K562 (cell line): ENCODE data around the gene HEXD. TPM values are rescaled to one million over a fixed set of nuclear protein-coding genes. Genes with fewer than 3 reads are reported as not detected.

Source experiments
- ARID2 ChIP-seq: fragments of 450-650 bp; IDR thresholded peaks from 2 replicates; pipeline ENCODE4 v1.6.1; 2017; ENCODE audit warnings: antibody characterized with exemption, mild to moderate bottlenecking
- HNRNPH1 ChIP-seq: fragments of 200-400 bp; formaldehyde crosslinking; optimal IDR thresholded peaks from 2 replicates; pipeline ENCODE3; 2017; ENCODE audit warnings: low read depth, mild to moderate bottlenecking, low read length, moderate library complexity
- LEF1 ChIP-seq: fragments of 450-650 bp; IDR thresholded peaks from 2 replicates; pipeline ENCODE4 v1.6.1; 2016; ENCODE audit warnings: mild to moderate bottlenecking
- MLLT1 ChIP-seq, 2 experiments: fragments of 450-650 bp; IDR thresholded peaks; 2 replicates each; pipeline ENCODE4 v1.6.1; 2016
- RAD21 ChIP-seq, 2 experiments: fragments of 250-450 bp in 1 of 2; fragments of 450-650 bp in 1 of 2; sonication (Bioruptor Pico) in 1 of 2; formaldehyde crosslinking in 1 of 2; IDR thresholded peaks in 1 of 2; conservative IDR thresholded peaks in 1 of 2; 2 replicates each; pipeline versions ENCODE4 v1.4.0 to v1.8.0; 2020 to 2022; ENCODE audit warnings: mild to moderate bottlenecking in 2 of 2, moderate library complexity in 1 of 2
- RBBP5 ChIP-seq: fragments of 200-600 bp; sonication (generic); IDR thresholded peaks from 2 replicates; pipeline ENCODE4 v1.6.1; 2012; ENCODE audit warnings: borderline replicate concordance, mild to moderate bottlenecking, low read length, control low read depth, inconsistent platforms; ENCODE audit not compliant: insufficient read depth, poor library complexity, severe bottlenecking
- RCOR1 ChIP-seq, 2 experiments: IDR thresholded peaks; 2 replicates each; pipeline ENCODE4 v1.6.1; 2012; ENCODE audit warnings: low read depth in 2 of 2, low read length in 2 of 2, borderline replicate concordance in 1 of 2, improper control_type of control experiment in 1 of 2
- SIN3B ChIP-seq: fragments of 450-650 bp; IDR thresholded peaks from 2 replicates; pipeline ENCODE4 v1.6.1; 2017; ENCODE audit warnings: low read depth, mild to moderate bottlenecking, moderate library complexity
- STAG1 ChIP-seq: sonication (generic); formaldehyde crosslinking; IDR thresholded peaks from 2 replicates; pipeline ENCODE4 v1.5.0; 2020; ENCODE audit warnings: missing genetic modification reagents, borderline replicate concordance
- TRIM25 ChIP-seq: fragments of 450-650 bp; IDR thresholded peaks from 2 replicates; pipeline ENCODE4 v1.7.0; 2016; ENCODE audit warnings: borderline replicate concordance
- ZC3H11A ChIP-seq: IDR thresholded peaks from 2 replicates; pipeline ENCODE4 v1.6.1; 2012; ENCODE audit warnings: low read depth, low read length, improper control_type of control experiment
- polyA plus RNA-seq, 8 experiments: library from polyadenylated mRNA; depleted of rRNA in 4 of 8; stranded (reverse) in 5 of 8; unstranded in 3 of 8; fragments of >200 nt; fragmentation: Nextera tagmentation in 2 of 8; fragmentation: Illumina TruSeq in 1 of 8; extraction: Ambion mirVana in 2 of 8; extraction: Trizol in 1 of 8; gene quantifications; 2 replicates each; pipeline versions ENCODE4 v1.2.1 to v1.2.3, GENCODE V29; 2011 to 2014; ENCODE audit warnings: inconsistent platforms in 1 of 8, missing spikeins in 1 of 8
- total RNA-seq, 7 experiments: library from RNA; depleted of rRNA in 6 of 7; stranded (reverse); fragments of >200 nt in 6 of 7; fragmentation: Illumina TruSeq in 2 of 7; extraction: Trizol in 2 of 7; gene quantifications; 2 replicates each; pipeline versions ENCODE4 v1.2.1 to v1.2.3, GENCODE V29; 2011 to 2021; ENCODE audit warnings: low replicate concordance in 1 of 7
- TF ChIP-seq, protein P1 (sequence below): fragments of 450-650 bp; IDR thresholded peaks from 2 replicates; pipeline ENCODE4 v1.6.1; 2016; ENCODE audit warnings: mild to moderate bottlenecking, moderate library complexity

Gene HEXD
- total and polyA plus RNA-seq, 9 of the 15 experiments (the other 6 are each of a cell fraction or from before 2014, with no cell fraction given) = 1.0 to 25.3 (median 10.0) TPM

DNA sequence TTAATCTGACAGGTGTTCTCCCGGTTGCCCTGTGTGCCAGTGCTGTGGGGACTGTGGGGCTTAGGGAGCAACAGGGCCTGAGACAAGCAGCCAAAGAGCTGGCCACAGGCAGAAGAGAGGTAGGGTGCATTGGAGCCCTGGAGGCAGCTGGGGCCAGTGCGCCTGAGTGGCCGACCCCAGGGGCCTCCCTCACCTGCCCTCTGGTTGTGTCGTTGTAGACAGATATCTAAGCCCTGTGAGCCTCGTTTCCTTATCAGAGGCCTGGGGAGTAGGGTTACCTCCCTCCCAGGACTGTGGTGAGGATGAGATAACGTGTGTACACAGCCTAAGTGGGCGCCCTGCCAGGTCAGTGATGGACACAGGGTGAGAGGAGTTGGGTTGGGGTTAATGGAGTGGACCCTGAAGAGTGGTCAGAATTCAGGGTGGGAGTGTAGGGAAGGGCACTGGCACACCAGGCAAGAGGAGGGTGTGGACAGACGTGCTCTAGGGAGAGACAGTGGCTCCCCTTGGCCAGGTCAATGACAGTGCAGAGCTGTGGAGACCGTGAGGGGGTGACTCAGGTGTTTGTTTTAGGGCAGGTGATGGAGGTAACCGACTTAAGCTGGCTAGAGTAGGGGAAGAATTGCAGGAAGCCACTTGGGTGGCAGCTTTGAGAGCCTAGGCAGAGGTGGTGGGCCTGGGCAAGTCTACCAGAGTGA lies 43.8 kb downstream of the HEXD start (continued):
- TF ChIP-seq, protein P1, sequence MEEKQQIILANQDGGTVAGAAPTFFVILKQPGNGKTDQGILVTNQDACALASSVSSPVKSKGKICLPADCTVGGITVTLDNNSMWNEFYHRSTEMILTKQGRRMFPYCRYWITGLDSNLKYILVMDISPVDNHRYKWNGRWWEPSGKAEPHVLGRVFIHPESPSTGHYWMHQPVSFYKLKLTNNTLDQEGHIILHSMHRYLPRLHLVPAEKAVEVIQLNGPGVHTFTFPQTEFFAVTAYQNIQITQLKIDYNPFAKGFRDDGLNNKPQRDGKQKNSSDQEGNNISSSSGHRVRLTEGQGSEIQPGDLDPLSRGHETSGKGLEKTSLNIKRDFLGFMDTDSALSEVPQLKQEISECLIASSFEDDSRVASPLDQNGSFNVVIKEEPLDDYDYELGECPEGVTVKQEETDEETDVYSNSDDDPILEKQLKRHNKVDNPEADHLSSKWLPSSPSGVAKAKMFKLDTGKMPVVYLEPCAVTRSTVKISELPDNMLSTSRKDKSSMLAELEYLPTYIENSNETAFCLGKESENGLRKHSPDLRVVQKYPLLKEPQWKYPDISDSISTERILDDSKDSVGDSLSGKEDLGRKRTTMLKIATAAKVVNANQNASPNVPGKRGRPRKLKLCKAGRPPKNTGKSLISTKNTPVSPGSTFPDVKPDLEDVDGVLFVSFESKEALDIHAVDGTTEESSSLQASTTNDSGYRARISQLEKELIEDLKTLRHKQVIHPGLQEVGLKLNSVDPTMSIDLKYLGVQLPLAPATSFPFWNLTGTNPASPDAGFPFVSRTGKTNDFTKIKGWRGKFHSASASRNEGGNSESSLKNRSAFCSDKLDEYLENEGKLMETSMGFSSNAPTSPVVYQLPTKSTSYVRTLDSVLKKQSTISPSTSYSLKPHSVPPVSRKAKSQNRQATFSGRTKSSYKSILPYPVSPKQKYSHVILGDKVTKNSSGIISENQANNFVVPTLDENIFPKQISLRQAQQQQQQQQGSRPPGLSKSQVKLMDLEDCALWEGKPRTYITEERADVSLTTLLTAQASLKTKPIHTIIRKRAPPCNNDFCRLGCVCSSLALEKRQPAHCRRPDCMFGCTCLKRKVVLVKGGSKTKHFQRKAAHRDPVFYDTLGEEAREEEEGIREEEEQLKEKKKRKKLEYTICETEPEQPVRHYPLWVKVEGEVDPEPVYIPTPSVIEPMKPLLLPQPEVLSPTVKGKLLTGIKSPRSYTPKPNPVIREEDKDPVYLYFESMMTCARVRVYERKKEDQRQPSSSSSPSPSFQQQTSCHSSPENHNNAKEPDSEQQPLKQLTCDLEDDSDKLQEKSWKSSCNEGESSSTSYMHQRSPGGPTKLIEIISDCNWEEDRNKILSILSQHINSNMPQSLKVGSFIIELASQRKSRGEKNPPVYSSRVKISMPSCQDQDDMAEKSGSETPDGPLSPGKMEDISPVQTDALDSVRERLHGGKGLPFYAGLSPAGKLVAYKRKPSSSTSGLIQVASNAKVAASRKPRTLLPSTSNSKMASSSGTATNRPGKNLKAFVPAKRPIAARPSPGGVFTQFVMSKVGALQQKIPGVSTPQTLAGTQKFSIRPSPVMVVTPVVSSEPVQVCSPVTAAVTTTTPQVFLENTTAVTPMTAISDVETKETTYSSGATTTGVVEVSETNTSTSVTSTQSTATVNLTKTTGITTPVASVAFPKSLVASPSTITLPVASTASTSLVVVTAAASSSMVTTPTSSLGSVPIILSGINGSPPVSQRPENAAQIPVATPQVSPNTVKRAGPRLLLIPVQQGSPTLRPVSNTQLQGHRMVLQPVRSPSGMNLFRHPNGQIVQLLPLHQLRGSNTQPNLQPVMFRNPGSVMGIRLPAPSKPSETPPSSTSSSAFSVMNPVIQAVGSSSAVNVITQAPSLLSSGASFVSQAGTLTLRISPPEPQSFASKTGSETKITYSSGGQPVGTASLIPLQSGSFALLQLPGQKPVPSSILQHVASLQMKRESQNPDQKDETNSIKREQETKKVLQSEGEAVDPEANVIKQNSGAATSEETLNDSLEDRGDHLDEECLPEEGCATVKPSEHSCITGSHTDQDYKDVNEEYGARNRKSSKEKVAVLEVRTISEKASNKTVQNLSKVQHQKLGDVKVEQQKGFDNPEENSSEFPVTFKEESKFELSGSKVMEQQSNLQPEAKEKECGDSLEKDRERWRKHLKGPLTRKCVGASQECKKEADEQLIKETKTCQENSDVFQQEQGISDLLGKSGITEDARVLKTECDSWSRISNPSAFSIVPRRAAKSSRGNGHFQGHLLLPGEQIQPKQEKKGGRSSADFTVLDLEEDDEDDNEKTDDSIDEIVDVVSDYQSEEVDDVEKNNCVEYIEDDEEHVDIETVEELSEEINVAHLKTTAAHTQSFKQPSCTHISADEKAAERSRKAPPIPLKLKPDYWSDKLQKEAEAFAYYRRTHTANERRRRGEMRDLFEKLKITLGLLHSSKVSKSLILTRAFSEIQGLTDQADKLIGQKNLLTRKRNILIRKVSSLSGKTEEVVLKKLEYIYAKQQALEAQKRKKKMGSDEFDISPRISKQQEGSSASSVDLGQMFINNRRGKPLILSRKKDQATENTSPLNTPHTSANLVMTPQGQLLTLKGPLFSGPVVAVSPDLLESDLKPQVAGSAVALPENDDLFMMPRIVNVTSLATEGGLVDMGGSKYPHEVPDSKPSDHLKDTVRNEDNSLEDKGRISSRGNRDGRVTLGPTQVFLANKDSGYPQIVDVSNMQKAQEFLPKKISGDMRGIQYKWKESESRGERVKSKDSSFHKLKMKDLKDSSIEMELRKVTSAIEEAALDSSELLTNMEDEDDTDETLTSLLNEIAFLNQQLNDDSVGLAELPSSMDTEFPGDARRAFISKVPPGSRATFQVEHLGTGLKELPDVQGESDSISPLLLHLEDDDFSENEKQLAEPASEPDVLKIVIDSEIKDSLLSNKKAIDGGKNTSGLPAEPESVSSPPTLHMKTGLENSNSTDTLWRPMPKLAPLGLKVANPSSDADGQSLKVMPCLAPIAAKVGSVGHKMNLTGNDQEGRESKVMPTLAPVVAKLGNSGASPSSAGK = no peak
- TF ChIP-seq STAG1 (CRISPR knock-in tag) (no peak), RCOR1 (IDR thresholded peaks at IDR 0.05; ENCODE audit: borderline replicate concordance in 1 of 2, low read depth in 2 of 2, low read length in 2 of 2) (peak; percentile 57 to 99; a peak in 3 of 4 replicates), LEF1 (peak; percentile 98), RBBP5 (peak; percentile 54), MLLT1 (IDR thresholded peaks at IDR 0.05) (peak; percentile 30 to 83; a peak in 3 of 4 replicates), TRIM25 (no peak), ARID2 (no peak), ZC3H11A (no peak), SIN3B (no peak), RAD21 (CRISPR knock-in tag; conservative IDR thresholded peaks at IDR 0.05 in 1 of 2, IDR thresholded peaks at IDR 0.05 in 1 of 2) (peak in 1 of 2 experiments; percentile 35; a peak in 1 of 4 replicates), HNRNPH1 (no peak)
